ENCODE data around the gene SOCS4.
"Not testable (repeated sequence)": the region's sequence is repeated elsewhere in the genome, so short reads cannot be mapped to it uniquely, and the experiment has no call there.

Gene SOCS4

GRCh38 chr14:55026793-55027561 is at the start of gene SOCS4, which contains the start of gene WDHD1:
SOCS4 (plus strand) TSS chr14:55027236; CDS start chr14:55043042, 15,806 bp downstream.
WDHD1 (minus strand) TSS chr14:55027099; CDS start chr14:55026787, 312 bp downstream.
- peak; percentile 95 to 99 for DNase-seq

- DNase-seq: no peak
These were observed 48.0 kb upstream of the SOCS4 start for GRCh38 chr14:54979039-54979438.

GRCh38 chr14:54981698-54982097 is 45.3 kb upstream of the SOCS4 start:
- no peak for DNase-seq

DNA sequence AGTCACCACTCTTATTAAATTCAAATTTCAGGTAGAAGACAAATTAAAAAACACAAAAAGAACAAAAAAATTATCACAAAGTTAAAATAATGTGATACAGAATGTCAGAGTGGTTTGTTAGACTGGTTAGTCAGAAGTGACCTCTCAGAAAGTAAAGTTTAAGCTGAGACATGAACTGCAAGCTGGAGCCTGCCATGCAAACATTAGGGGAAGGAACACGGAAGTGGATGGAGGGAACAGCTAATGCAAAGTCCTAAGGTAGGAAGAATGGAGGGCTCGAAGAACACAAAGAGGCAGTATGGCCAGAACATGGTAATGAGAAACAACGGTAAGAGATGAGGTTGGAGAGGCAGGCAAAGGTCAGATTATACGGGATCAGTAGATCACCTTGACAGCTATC is 41.9 kb upstream of the SOCS4 start:
- no peak for DNase-seq

- no peak for DNase-seq
These were observed 26.7 kb upstream of the SOCS4 start for GRCh38 chr14:55000381-55000780.

DNA sequence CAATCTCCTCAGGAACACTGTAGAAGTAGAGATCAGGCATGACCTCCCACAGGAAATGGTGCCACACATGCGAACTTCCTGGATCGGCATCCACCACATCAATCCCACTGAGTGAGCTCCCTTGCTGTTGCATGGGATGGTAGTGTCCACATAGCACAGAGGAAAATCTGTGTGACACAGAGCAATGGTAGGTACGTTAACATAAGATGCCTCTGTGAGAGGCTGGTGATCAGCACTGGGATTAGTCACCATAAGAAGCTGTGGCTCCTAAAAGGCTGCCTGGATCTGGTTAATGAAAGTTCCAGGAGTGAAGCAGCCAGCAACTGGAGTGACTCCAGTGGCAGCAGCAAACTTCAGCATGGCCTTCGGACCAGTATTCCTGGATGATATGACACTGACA is 22.0 kb upstream of the SOCS4 start:
- DNase-seq: no peak

DNA sequence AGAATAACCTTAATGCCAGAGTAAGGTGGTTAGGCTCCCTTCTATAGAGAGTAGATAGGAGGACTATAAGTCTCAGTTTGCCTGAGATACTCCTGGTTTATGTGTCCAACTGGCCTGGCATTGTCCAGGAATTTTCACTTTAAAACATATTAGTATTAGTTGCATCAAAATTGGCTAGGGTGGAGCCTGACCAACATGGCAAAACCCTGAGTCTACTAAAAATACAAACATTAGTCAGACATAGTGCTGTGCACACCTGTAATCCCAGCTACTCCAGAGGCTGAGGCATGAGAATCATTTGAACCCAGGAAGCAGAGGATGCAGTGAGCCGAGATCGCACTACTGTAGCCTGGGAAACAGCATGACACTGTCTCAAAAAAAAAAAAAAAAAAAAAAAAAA is 12.0 kb upstream of the SOCS4 start:
- no peak for DNase-seq

DNA sequence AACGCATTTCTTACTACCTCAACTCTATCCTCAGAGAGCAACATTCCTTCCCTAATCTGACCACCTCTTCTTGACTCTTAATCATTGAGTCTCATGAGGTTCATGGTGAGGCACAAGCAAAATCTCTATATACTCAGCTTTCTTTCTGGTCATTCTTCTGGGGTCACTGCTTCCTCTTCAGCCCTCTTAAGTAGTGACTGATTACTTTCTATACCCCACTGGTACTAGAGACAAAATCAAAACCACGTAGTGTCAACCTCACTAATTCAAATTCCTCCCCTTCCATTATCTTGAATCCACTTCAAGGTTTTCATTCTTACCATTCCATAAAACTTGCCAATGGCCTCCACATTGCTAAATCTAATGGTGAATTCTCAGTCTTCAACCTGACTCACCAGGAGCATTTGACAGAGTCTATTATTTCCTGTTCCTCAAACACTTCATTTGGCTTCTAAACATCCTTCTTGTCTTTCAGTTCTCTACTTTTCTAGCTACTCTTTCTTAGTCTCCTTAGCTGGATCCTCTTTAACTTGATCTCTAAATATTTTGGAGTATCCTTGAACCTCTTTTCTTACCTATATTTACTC is 7.0 kb upstream of the SOCS4 start:
- DNase-seq: no peak

DNA sequence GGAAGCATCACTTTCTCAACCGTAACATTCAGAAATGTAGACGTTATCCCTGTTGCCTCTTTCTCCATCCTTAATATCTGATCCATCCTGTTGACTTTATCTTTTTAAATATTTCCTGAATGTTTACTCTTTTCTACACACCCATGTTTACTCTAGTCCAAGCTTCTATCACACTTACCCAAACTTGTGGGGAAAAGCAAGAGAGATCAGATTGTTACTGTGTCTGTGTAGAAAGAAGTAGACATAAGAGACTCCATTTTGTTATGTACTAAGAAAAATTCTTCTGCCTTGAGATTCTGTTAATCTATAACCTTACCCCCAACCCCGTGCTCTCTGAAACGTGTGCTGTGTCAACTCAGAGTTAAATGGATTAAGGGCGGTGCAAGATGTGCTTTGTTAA is 2.7 kb upstream of the SOCS4 start:
- DNase-seq: not testable (repeated sequence)

- no peak for DNase-seq
These were observed 1.1 kb upstream of the SOCS4 start for GRCh38 chr14:55025948-55026347.

DNA sequence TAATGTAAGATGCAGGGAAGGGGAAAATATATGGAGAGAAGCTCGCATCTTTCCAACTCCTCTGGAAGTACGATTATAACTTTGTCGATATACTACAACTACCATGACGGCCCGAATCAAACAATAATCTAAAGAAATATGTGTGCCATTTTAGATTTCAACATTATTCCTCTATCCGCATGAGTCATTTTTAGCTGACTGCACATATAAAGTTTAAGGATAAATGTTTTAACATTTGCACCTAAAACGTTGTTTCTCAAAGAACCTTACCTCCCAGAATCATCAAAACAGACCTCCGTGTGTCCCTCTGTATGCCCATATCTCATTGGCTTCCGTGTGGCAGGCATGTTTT is 619 bp upstream of the SOCS4 start:
- DNase-seq: no peak

DNA sequence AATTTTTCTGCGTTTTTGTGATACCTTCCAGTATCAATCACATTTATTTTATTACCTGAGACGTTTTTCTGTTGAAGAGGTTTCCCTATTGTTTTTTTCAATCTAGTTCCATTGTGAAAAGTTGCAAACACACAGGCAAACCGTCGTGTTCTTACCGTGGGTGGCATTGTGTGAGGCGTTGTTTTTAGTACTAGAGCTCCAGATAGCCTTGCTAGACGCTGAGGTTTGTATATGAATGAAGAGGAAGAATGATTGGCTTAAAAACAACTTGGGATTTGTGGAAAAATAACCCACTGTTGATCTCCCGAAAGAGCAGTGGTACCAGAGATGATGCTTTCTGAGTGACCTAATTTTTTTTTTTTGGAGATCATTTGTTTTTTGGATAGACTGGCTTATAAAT is 1.0 kb downstream of the SOCS4 start:
- DNase-seq: no peak

- no peak for DNase-seq
These were observed 1.4 kb downstream of the SOCS4 start for GRCh38 chr14:55028476-55028875.

DNA sequence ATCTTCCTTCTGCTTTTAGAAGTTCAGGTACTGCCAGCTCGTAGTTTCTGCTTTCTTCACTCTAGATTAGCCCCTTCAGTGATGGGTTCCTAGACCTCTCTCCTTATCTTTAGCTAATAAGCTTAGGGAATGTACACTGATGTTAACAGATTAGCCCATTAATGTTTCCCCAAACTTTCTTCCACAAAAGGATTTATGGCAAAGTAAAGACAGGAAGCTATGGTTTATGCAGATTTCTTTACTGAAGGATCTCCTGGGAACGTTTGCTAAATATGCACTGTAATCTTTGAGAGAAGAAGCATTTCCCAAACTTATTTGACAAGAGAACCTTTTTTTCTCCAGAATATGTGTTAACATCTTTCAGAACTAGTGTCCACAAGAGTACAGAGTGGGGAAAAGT is 4.2 kb downstream of the SOCS4 start:
- DNase-seq: no peak

GRCh38 chr14:55037995-55038394 is 11.0 kb downstream of the SOCS4 start:
- DNase-seq: not testable (repeated sequence)

DNA sequence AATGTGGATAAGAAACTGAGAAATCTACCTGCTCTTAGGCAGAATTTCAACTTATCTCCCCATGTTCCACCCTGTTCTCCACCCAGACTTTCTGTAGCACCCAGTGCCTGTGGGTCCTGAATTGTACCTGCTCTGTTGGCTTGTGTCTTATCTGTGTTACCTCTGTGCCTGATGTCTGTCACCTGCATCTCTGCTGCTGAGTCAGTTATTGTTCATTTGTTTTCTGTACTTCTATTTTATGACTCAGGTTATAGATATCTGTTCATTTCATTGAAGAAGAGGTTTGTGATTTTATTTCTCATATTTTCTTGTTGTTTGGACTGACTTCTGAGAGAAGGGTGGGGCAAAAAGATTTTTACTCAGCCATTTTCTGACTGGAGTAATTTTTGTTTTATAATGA is 11.7 kb downstream of the SOCS4 start:
- no peak for DNase-seq

- no peak for DNase-seq
These were observed 16.5 kb downstream of the SOCS4 start for GRCh38 chr14:55043528-55043927.

GRCh38 chr14:55045087-55045486 is 18.1 kb downstream of the SOCS4 start:
- no peak for DNase-seq

- DNase-seq: no peak
These were observed 20.4 kb downstream of the SOCS4 start for GRCh38 chr14:55047301-55048053.

DNA sequence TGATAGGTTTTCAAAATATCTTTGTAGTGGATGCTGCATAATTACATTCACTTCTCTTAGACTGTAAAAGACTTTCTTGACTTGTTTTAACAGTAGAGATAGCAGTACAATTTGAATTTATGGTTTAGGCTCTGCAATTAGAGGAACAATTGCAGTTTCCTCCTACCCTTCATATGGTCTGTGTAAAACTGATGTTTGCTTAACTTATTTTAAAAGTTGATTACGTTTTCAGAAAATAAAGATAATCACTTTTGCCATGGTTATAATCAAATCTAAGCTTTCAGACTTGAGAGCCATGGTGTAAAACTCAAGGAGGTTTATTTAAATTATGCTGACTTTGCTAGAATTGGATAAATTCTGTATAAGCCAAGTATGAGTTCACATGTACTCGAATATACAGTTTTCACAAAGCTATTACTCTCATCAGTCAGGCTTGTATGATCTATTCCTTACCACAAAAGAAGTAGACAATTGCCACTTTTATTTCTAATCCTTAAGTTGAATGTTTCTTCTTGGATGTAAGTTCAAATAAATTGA is 21.9 kb downstream of the SOCS4 start:
- DNase-seq: no peak

DNA sequence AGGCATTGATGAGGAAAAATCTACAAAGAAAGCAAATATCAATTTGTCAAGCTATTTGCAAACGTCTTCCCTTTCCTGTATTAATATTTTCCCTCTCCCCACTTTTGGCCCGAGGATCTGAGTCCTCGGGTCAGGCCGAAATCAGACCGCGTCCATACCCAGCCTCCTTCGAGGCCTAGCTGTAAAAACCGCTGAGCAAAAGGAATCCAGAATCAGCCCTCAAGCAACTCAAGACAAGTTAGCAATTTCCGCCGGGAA is 24.1 kb downstream of the SOCS4 start:
- DNase-seq: no peak

DNA sequence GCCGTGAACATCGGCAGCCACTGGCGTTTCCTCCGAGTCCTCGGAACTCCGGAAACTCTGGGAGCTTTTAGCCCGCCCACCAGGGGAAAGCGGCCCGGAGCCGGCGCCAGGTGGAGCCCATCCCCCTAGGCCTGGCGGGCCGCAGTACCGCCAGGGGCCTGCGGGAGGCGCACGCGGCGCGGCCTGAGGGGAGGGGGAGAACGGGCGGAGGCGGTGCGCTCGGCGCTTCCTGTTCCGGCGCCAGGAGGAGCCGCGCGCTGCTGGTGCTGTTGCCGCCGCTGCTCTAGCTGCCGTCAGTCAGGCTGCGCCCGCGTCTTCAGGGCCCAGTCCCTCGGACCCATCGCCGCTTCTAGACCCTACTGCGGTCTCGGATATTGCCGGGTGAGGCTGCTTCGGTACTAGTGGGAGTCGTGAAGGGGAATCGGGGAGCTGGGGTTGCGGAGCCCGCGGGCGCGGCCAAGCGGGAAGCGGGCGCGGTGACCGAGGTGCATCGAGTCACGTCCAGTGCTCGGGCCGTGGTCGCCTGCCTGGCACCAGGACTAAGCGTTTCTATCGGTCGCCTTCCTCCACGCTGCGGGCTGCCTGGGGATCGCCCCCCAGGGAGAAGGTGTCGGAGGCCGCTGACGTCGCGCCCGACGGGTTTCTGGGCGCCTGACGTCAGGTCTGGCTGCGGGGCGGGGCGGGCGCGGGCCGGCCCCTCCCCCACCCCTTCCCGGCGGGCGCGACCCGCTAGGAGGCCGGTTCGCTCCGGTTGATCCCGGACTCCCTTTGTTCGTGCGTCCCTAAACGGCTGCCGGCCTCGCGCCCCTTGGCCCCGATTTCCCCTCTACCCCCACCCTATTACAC is 24.6 kb downstream of the SOCS4 start, which contains the start of gene MAPK1IP1L:
Gene MAPK1IP1L, plus strand, starts transcription at position 225 of the 846 bp plus-strand sequence. CDS start 10,037 bp downstream, outside the sequence.
- DNase-seq: peak; percentile 86 to 89
